Body of pancreas (tissue), 4 donors: Measurements from ENCODE around the gene TULP4. TPM values are rescaled to one million over a fixed set of nuclear protein-coding genes. Genes with fewer than 3 reads are reported as not detected.

ENCODE experiments used
- ATAC-seq: fragments of 150-250 bp; one replicate; pipeline ENCODE4 v1.9.1; 2016
- DNase-seq, 4 donors: peaks; one replicate each; pipeline ENCODE4 v3.0.0-alpha.2; 2019
- H3K27ac ChIP-seq, 4 donors: fragments of 200-600 bp; sonication (generic); 1 replicate in 3 of 4; 2 replicates in 1 of 4; pipeline versions ENCODE4 v1.5.1 to v1.6.1; 2016 to 2019; ENCODE audit warnings: mild to moderate bottlenecking in 1 of 4, mixed read lengths in 1 of 4, moderate library complexity in 1 of 4
- H3K27me3 ChIP-seq, 2 donors: fragments of 200-600 bp; sonication (generic); one replicate each; pipeline ENCODE4 v1.6.0; 2016; ENCODE audit warnings: mild to moderate bottlenecking in 1 of 2
- H3K36me3 ChIP-seq, 2 donors: fragments of 200-600 bp; sonication (generic); replicated peaks in 1 of 2; 2 replicates each; pipeline ENCODE4 v1.5.1; 2016; ENCODE audit warnings: low read depth in 2 of 2; ENCODE audit not compliant: insufficient read depth in 1 of 2
- H3K4me1 ChIP-seq: fragments of 200-600 bp; sonication (generic); one replicate; pipeline ENCODE4 v1.6.0; 2016
- H3K4me3 ChIP-seq, 2 donors: fragments of 200-600 bp; sonication (generic); 1 replicate in 1 of 2; 2 replicates in 1 of 2; pipeline ENCODE4 v1.5.1; 2016 to 2019
- H3K9me3 ChIP-seq, 3 donors: fragments of 200-600 bp; sonication (generic); 1 replicate in 2 of 3; 2 replicates in 1 of 3; pipeline ENCODE4 v1.5.1; 2016
- CTCF ChIP-seq, 7 experiments: fragments of 450-650 bp in 4 of 7; fragments of 200-600 bp in 3 of 7; sonication (generic) in 3 of 7; IDR thresholded peaks; one replicate each; pipeline ENCODE4 v1.5.1; 2016 to 2019; ENCODE audit warnings: antibody characterized with exemption in 7 of 7
- POLR2A ChIP-seq, 3 donors: fragments of 450-650 bp; IDR thresholded peaks; one replicate each; pipeline ENCODE4 v1.6.1; 2016; ENCODE audit warnings: antibody characterized with exemption in 3 of 3, mild to moderate bottlenecking in 2 of 3
- WGBS, 2 donors: methylation state at CpG; one replicate each; pipeline ENCODE4 v1.1.5; 2017; 5-methylcytosine and 5-hydroxymethylcytosine counted together
- intact Hi-C: fragments of 100-400 bp; cut with DNase I; formaldehyde crosslinking; loops from one replicate; pipeline ENCODE4 v1.15.1; 2023
- total RNA-seq, 2 donors: library from RNA; depleted of rRNA; stranded (reverse); fragments of >200 nt; gene quantifications; one replicate each; pipeline ENCODE4 v1.1.0, GENCODE V29; 2016

TULP4 gene
- total RNA-seq, 2 donors from 2014 or later = 81.2 to 92.3 TPM

DNA sequence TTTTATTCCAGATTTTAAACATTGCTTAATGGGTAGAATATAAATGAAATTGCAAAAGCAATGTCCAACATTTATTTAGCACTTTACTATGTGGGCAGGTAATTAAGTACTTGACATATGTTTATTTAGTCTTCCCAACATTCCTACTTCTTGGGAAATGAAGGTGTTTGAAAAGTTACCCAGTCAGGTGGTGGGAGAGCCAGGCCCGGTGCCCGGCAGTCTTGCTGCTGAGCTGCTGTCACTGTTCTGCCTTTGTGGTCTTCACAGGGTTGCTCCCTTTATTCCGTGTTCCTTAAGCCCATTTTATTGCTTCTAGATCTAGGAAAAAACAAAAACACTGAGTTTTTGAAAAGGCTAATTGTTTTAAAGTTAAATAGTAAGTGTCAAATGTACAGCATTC lies 42.6 kb upstream of the TULP4 start:
- H3K4me1 ChIP-seq = no peaks in the 10 kb centered on the region
- no peaks in the 10 kb centered on the region for H3K36me3 ChIP-seq
- intact Hi-C loops = no loop called here
- H3K27ac ChIP-seq = no peak overlapping the region
- ATAC-seq (no peak), DNase-seq (no peak)
- no peak overlapping the region for H3K4me3 ChIP-seq
- no peak for TF ChIP-seq CTCF (IDR thresholded peaks at IDR 0.05)
- 52 to 74% methylated on average over 3 of the region's 3 CpGs for WGBS, 2 donors
- H3K27me3 ChIP-seq = no peaks in the 10 kb centered on the region
- no peaks in the 10 kb centered on the region for H3K9me3 ChIP-seq

DNA sequence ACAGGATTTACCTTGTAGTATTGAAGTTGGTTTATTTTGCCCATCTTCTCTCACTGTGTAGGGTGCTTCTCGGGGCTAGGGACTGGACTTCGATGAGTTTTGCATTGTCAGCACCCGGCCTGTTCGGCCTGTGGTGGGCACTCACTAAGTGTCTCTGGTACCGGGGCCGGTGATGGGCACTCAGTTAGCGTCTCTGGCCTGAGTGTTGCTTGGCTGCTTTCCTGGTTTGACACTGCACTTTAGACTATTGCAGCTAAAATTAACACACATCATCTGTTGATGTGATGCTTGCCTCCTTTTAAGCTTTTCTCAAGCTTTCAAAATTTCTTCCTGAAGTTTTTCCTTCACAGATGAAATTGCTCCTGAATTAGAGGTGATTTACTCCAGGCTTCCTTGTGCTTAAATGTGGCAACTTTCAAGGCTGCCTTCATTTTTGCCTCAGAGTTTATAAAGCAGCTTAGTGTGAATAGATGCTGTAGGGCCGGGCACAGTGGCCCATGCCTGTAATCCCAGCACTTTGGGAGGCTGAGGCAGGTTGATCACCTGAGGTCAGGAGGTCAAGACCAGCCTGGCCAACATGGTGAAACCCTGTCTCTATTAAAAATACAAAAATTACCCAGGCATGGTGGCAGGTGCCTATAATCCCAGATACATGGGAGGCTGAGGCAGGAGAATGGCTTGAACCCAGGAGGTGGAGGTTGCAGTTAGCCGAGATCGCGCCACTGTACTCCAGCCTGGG lies 41.7 kb upstream of the TULP4 start:
- H3K4me1 ChIP-seq = no peaks in the 10 kb centered on the region
- no peaks in the 10 kb centered on the region for H3K36me3 ChIP-seq
- intact Hi-C loops = no loop called here
- no peaks in the 10 kb centered on the region for H3K9me3 ChIP-seq
- no peak overlapping the region for H3K27ac ChIP-seq
- ATAC-seq = no peak
- WGBS, 2 donors = 97 to 98% methylated on average over 11 of the region's 11 CpGs
- H3K27me3 ChIP-seq = no peaks in the 10 kb centered on the region
- TF ChIP-seq CTCF (IDR thresholded peaks at IDR 0.05) (no peak), POLR2A (IDR thresholded peaks at IDR 0.05) (no peak)
- H3K4me3 ChIP-seq = no peak overlapping the region
- DNase-seq = no peak

DNA sequence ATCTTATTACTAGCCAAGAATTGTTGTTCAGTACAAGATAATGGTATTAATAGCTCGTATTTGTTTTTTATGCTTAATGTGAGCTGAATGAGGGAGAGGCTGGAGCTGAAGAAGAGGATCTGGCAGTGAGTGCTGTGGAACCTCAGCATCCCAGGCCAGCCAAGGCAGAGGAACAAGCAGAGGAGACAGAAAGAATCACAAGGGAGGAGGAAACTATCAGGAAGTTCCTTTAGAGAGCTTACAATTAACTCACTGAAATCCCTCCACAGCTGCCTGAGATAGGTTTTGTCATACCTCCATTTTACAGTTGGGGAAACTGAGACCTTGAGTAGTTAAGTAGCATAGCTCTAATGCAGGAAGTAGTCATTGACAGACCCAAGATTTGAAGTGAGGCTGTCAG lies 39.9 kb upstream of the TULP4 start:
- DNase-seq (no peak), ATAC-seq (no peak)
- Histone ChIP-seq H3K27me3 (no peaks in the 10 kb centered on the region), H3K4me3 (no peak overlapping the region), H3K36me3 (no peaks in the 10 kb centered on the region), H3K9me3 (no peaks in the 10 kb centered on the region), H3K27ac (no peak overlapping the region), H3K4me1 (no peaks in the 10 kb centered on the region)
- intact Hi-C loops = no loop called here
- WGBS, 2 donors = 86 to 97% methylated on average over 1 of the region's 1 CpG
- no peak for TF ChIP-seq CTCF (IDR thresholded peaks at IDR 0.05)
- TF ChIP-seq POLR2A (IDR thresholded peaks at IDR 0.05) = no peak

DNA sequence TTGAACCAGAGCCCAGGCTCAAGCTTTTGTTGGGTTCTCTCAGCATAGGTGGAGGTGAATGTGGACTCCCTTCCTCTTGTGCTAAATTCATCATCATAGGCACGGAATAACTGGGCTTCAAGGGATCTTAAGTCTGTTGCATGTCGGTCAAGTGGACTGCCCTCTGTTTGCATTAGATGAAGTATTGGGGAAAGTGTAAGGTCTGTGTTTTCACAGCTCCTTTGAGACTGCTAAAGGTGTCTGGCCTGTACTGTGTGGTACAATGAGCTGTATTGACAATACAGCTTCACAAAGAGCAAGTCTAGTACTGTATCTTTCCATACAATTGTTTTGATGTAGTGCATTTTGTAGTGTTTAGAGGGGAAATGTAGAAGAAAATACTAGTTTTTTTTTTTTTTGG lies 34.3 kb upstream of the TULP4 start:
- no peak overlapping the region for H3K27ac ChIP-seq
- no peaks in the 10 kb centered on the region for H3K9me3 ChIP-seq
- intact Hi-C loops = no loop called here
- H3K4me3 ChIP-seq = no peak overlapping the region
- H3K36me3 ChIP-seq = no peaks in the 10 kb centered on the region
- ATAC-seq = no peak
- H3K27me3 ChIP-seq = no peaks in the 10 kb centered on the region
- TF ChIP-seq CTCF (IDR thresholded peaks at IDR 0.05) (no peak), POLR2A (IDR thresholded peaks at IDR 0.05) (no peak)
- WGBS, 2 donors = 69 to 77% methylated on average over 2 of the region's 2 CpGs
- no peak for DNase-seq
- no peaks in the 10 kb centered on the region for H3K4me1 ChIP-seq

DNA sequence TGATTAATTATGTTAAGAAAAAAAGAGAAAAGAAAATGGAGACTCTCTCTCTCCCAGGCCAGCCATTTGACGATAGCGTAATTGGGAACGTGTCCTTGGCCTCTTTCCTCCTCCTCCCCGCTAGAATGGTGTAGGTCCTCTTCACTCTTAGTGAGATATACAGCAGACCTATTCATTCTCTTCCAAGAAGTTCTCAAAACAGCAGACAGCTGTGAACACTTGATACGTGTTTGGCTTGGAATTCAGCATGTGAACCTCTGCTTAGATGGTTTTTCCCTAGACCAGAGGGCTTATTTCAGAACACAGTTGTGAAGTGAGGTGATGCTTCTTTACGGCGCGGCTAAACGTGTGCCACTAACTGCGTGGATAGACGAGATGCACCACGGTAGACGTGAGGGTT lies 32.6 kb upstream of the TULP4 start:
- H3K27ac ChIP-seq = no peak overlapping the region
- DNase-seq = no peak
- ATAC-seq = no peak
- no peak overlapping the region for H3K4me3 ChIP-seq
- no peaks in the 10 kb centered on the region for H3K27me3 ChIP-seq
- 92 to 93% methylated on average over 13 of the region's 13 CpGs for WGBS, 2 donors
- no peaks in the 10 kb centered on the region for H3K9me3 ChIP-seq
- no peaks in the 10 kb centered on the region for H3K4me1 ChIP-seq
- intact Hi-C loops = no loop called here
- H3K36me3 ChIP-seq = no peaks in the 10 kb centered on the region
- TF ChIP-seq CTCF (IDR thresholded peaks at IDR 0.05) (no peak), POLR2A (IDR thresholded peaks at IDR 0.05) (no peak)
